NK-92 (cell line): ENCODE measurements around the gene CACNA1F.

Experiments used
- DNase-seq: peaks from one replicate; lab custom pipeline; 2025; ENCODE audit not compliant: unreplicated experiment; lab: John Stamatoyannopoulos, UW

CACNA1F gene

DNA sequence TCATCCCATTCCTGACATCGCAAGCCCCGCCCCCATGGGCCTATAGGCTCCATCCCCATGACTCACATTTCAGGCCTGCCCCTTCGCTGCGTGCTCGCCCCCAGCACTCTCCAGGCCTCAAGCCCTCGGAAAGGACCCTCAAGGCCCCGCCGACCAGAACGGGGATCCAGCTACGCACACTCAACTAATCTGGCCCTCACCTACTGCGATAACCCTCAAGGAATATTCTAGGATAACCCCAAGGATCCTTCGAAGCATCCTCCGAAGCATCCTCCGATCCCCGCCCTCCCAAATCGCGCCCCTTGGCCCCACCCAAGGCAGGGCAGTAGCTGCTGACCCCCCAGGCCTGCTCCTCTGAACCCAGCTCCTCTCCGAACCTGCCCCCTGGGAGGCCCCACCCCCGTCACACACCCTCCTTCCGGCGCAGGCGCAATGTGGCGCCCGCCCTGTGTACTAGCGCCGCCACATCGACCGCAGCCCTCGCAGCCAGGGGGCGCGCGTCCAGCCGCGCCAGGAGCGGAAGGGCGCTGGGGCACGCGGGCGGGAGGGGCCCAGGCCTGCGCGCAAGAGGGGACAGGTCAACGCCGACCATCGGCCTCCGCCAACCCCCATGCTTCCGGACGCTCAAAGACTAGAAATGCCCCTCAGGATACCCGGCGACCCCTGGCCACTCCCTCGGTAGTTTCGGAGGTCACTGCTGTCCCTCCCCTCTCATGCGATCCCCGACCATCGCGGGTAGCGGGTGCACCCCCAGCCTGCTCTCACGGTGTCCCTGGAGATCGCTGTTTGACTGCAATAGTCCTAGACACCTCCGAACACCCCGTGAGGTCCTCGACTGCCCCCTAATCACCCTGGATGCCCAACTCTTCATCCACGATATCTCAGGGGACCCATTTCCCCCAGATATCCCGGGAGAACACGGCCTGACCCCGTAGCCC is 77.0 kb downstream of the CACNA1F start:
- DNase-seq: peak; percentile 16

DNA sequence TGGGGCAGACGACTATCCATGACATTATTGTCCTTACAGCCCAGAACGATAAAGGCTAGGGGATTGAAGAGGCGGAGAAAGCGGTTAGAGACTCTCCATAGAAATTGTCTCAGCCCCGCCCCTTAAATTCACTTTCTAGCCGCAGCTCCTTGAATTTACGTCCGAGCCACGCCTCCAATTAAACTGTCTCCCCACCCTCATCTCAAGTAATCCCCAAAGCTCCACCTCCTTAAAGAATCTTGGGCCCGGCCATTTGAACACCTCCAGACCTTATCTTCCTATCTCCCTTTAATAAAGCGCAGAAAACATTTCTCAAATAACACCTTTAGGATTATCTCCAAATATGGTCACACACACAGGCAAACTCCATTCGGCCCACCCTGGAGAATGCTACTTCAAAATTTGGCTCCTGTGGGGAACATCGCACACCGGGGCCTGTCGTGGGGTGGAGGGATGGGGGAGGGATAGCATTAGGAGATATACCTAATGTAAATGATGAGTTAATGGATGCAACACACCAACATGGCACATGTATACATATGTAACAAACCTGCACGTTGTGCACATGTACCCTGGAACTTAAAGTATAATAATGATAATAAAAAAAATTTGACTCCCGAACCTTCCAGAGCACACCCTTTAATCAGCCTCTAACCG is 77.8 kb downstream of the CACNA1F start:
- DNase-seq: no peak
